ENCODE results near the gene PLXNB1. TPM values are rescaled to one million over a fixed set of nuclear protein-coding genes. Genes with fewer than 3 reads are reported as not detected.

PLXNB1 gene
- total and polyA plus RNA-seq, 12 donors: 3.4 to 115 (median 13.7) TPM

GRCh38 chr3:48418140-48418539 is 11.7 kb downstream of the PLXNB1 start:
- intact Hi-C loops (cut with DNase I): no loop called here
- Histone ChIP-seq H3K9me3 (replicated peaks in 1 of 3) (no peaks in the 10 kb centered on the region), H3K27me3 (no peaks in the 10 kb centered on the region), H3K27ac (no peak overlapping the region), H3K4me1 (replicated peaks in 1 of 2) (no peaks in the 10 kb centered on the region), H3K36me3 (replicated peaks in 1 of 2) (peaks cover 0 to 20% of the 10 kb centered on the region in 2 donors), H3K4me3 (no peak overlapping the region)
- no peak for DNase-seq
- TF ChIP-seq POLR2A (IDR thresholded peaks at IDR 0.05) (no peak), CTCF (IDR thresholded peaks at IDR 0.05) (no peak)
- WGBS, 4 donors: 89 to 97% (median 94%) methylated on average over 8 to 17 of the region's 17 CpGs

GRCh38 chr3:48417529-48418108 is 12.3 kb downstream of the PLXNB1 start:
- intact Hi-C loops (cut with DNase I): no loop called here
- Histone ChIP-seq H3K36me3 (replicated peaks in 1 of 2) (peaks cover 0 to 23% of the 10 kb centered on the region in 2 donors), H3K27me3 (no peaks in the 10 kb centered on the region), H3K4me3 (no peak overlapping the region), H3K27ac (no peak overlapping the region), H3K4me1 (replicated peaks in 1 of 2) (no peaks in the 10 kb centered on the region), H3K9me3 (replicated peaks in 1 of 3) (no peaks in the 10 kb centered on the region)
- WGBS, 4 donors: 90 to 96% (median 94%) methylated on average over 7 to 14 of the region's 14 CpGs
- DNase-seq: no peak
- no peak for TF ChIP-seq POLR2A (IDR thresholded peaks at IDR 0.05)
- TF ChIP-seq CTCF (IDR thresholded peaks at IDR 0.05): no peak

- H3K9me3 ChIP-seq (replicated peaks in 1 of 3): no peaks in the 10 kb centered on the region
- TF ChIP-seq CTCF (IDR thresholded peaks at IDR 0.05): no peak
- TF ChIP-seq POLR2A (IDR thresholded peaks at IDR 0.05): no peak
- WGBS, 4 donors: 80 to 96% (median 95%) methylated on average over 4 of the region's 4 CpGs
- H3K4me1 ChIP-seq (replicated peaks in 1 of 2): no peaks in the 10 kb centered on the region
- intact Hi-C loops (cut with DNase I): no loop called here
- no peak overlapping the region for H3K4me3 ChIP-seq
- no peaks in the 10 kb centered on the region for H3K27me3 ChIP-seq
- no peak overlapping the region for H3K27ac ChIP-seq
- H3K36me3 ChIP-seq (replicated peaks in 1 of 2): peaks cover 0 to 29% of the 10 kb centered on the region in 2 donors
- DNase-seq: no peak
These were observed 13.3 kb downstream of the PLXNB1 start for GRCh38 chr3:48416546-48416945.

- intact Hi-C loops (cut with DNase I): no loop called here
- Histone ChIP-seq H3K27me3 (no peaks in the 10 kb centered on the region), H3K27ac (no peak overlapping the region), H3K36me3 (replicated peaks in 1 of 2) (peaks cover 0 to 29% of the 10 kb centered on the region in 2 donors), H3K4me1 (replicated peaks in 1 of 2) (no peaks in the 10 kb centered on the region), H3K9me3 (replicated peaks in 1 of 3) (no peaks in the 10 kb centered on the region), H3K4me3 (no peak overlapping the region)
- DNase-seq: no peak
- 85 to 96% (median 91%) methylated on average over 6 to 14 of the region's 14 CpGs for WGBS, 4 donors
- no peak for TF ChIP-seq POLR2A (IDR thresholded peaks at IDR 0.05)
- TF ChIP-seq CTCF (IDR thresholded peaks at IDR 0.05): no peak
These were observed 13.8 kb downstream of the PLXNB1 start for GRCh38 chr3:48416091-48416505.
